Measurements from ENCODE around the gene MSH2.
"Not testable (repeated sequence)": the region's sequence is repeated elsewhere in the genome, so short reads cannot be mapped to it uniquely, and the experiment has no call there.

The MSH2 gene

DNA sequence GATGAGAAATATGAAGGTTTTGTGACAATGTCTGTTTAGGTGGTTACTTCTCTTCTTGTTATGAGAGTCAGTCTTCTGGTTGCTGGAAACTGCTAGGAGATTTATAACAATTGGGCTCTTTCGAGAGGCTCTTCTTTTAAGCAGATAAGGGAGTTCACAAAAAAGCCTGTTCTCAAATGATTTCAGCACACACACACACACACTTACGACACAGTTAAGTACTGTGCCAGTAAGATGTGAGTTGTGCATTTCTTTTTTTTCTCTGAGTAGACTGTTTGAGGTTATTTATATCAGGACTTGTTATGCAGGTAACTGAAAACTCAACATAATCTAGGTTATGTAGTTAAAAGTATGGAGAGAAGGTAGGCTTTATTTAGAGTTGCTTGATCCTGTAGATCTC, 49.8 kb downstream of the MSH2 start:
- Histone ChIP-seq H3K4me3 (no peak overlapping the region), H3K36me3 (ENCODE audit: insufficient read depth, low read length) (peaks cover 33% of the 10 kb centered on the region), H3K27ac (no peak overlapping the region), H3K9ac (ENCODE audit: insufficient read length) (no peak overlapping the region), H3K9me3 (ENCODE audit: low read depth, low read length) (no peaks in the 10 kb centered on the region)
- no peak for DNase-seq (ENCODE audit: low read depth, low spot score)
- TF ChIP-seq FOXP2 (optimal IDR thresholded peaks at IDR 0.05; ENCODE audit: control extremely low read depth, extremely low read length, insufficient read depth) (no peak), EZH2 (IDR thresholded peaks at IDR 0.05) (no peak), POLR2AphosphoS5 (IDR thresholded peaks at IDR 0.05; ENCODE audit: borderline replicate concordance, low read depth, low read length) (no peak)

DNA sequence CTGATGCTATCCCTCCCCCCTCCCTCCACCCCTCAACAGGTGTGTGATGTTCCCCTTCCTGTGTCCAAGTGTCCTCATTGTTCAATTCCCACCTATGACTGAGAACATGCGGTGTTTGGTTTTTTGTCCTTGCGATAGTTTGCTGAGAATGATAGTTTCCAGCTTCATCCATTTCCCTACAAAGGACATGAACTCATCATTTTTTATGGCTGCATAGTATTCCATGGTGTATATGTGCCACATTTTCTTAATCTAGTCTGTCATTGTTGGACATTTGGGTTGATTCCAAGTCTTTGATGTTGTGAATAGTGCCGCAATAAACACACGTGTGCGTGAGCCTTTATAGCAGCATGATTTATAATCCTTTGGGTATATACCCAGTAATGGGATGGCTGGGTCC, 51.9 kb downstream of the MSH2 start:
- H3K9me3 ChIP-seq (ENCODE audit: low read depth, low read length); DNase-seq (ENCODE audit: low read depth, low spot score); H3K4me3 ChIP-seq; H3K27ac ChIP-seq; H3K9ac ChIP-seq (ENCODE audit: insufficient read length): not testable (repeated sequence)
- H3K36me3 ChIP-seq (ENCODE audit: insufficient read depth, low read length), result peaks cover 19% of the 10 kb centered on the region

DNA sequence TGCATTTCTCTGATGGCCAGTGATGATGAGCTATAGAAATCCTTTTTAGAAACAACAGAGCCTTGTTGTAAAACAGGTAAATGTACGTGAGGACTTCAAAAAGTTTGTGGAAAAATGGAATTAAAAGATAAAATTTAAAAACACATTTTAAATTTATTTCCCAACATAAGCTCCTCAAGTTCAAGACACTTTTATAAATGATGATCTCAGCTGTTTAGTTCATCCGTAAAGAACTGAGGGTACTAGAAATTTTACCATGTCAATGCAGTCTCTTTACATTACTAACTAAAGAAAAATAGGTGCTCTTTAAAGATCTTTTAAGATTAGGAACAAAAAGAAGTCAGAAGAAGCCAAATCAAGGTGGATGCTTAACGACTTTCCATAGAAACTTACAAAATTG, 52.5 kb downstream of the MSH2 start:
- TF ChIP-seq POLR2AphosphoS5 (IDR thresholded peaks at IDR 0.05; ENCODE audit: borderline replicate concordance, low read depth, low read length) (no peak), FOXP2 (optimal IDR thresholded peaks at IDR 0.05; ENCODE audit: control extremely low read depth, extremely low read length, insufficient read depth) (no peak), EZH2 (IDR thresholded peaks at IDR 0.05) (no peak)
- H3K4me3 ChIP-seq, result no peak overlapping the region
- no peaks in the 10 kb centered on the region for H3K9me3 ChIP-seq (ENCODE audit: low read depth, low read length)
- no peak for DNase-seq (ENCODE audit: low read depth, low spot score)
- H3K9ac ChIP-seq (ENCODE audit: insufficient read length), result no peak overlapping the region
- H3K27ac ChIP-seq, result no peak overlapping the region
- peaks cover 17% of the 10 kb centered on the region; the same call in 1 of the 2 replicates for H3K36me3 ChIP-seq (ENCODE audit: insufficient read depth, low read length)

DNA sequence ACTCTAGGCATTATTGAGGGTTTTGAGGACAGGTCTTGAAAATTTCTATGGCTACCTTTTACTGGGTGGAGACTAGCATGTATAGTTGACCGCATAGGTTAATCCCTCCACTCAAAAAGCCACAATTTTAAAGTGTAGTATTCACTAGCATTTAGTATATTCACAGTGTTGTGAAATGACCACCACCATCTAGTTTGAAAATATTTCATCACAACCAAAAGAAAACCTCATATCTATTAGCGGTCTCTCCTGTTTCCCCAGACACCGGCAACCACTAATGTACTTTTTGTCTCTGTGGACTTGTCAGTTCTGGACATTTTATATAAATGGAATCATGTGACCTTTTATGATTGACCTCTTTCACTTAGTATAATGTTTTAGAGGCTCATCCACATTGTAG, 53.9 kb downstream of the MSH2 start:
- H3K36me3 ChIP-seq (ENCODE audit: insufficient read depth, low read length), result peaks cover 17% of the 10 kb centered on the region
- TF ChIP-seq POLR2AphosphoS5 (IDR thresholded peaks at IDR 0.05; ENCODE audit: borderline replicate concordance, low read depth, low read length), result no peak
- no peak for TF ChIP-seq FOXP2 (optimal IDR thresholded peaks at IDR 0.05; ENCODE audit: control extremely low read depth, extremely low read length, insufficient read depth)
- TF ChIP-seq EZH2 (IDR thresholded peaks at IDR 0.05), result no peak
- no peak overlapping the region for H3K4me3 ChIP-seq
- DNase-seq (ENCODE audit: low read depth, low spot score), result no peak
- H3K9me3 ChIP-seq (ENCODE audit: low read depth, low read length), result no peaks in the 10 kb centered on the region
- no peak overlapping the region for H3K9ac ChIP-seq (ENCODE audit: insufficient read length)
- H3K27ac ChIP-seq, result no peak overlapping the region

DNA sequence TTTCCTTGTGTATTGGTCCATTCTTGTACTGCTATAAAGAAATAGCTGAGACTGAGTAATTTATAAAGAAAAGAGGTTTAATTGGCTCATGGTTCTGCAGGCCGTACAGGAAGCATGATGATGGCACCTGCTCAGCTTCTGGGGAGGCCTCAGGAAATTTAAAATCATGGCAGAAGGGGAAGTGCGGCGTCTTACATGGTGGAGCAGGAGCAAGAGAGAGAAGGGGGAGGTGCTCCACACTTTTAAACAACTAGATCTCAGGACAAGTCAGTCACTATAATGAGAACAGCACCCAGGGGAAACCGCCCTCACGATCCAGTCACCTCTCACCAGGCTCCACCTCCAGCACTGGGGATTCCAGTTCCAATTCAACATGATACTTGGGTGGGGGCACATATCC, 54.3 kb downstream of the MSH2 start:
- TF ChIP-seq POLR2AphosphoS5 (IDR thresholded peaks at IDR 0.05; ENCODE audit: borderline replicate concordance, low read depth, low read length) (no peak), FOXP2 (optimal IDR thresholded peaks at IDR 0.05; ENCODE audit: control extremely low read depth, extremely low read length, insufficient read depth) (no peak), EZH2 (IDR thresholded peaks at IDR 0.05) (no peak)
- no peak overlapping the region for H3K4me3 ChIP-seq
- H3K36me3 ChIP-seq (ENCODE audit: insufficient read depth, low read length), result peaks cover 20% of the 10 kb centered on the region
- H3K9ac ChIP-seq (ENCODE audit: insufficient read length), result no peak overlapping the region
- DNase-seq (ENCODE audit: low read depth, low spot score), result no peak
- no peaks in the 10 kb centered on the region for H3K9me3 ChIP-seq (ENCODE audit: low read depth, low read length)
- H3K27ac ChIP-seq, result no peak overlapping the region

DNA sequence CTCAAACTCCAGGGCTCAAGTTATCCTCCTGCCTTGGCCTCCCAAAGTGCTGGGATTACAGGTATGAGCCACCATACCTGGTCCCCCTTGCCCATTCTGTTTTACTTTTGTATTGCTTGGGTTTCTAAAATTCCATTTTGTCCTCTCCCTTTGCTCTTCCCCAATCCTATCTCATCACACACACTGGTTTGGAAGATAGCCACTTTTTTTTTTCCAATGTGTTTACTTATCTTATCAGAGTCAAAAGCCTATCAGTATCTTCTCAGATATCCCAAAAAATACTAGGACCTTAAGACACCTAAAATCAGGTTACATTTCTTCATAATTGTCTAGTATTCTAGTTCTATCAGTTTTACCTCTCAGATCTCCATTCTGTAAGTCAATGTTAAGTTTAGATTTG, 56.1 kb downstream of the MSH2 start:
- H3K27ac ChIP-seq, result no peak overlapping the region
- DNase-seq (ENCODE audit: low read depth, low spot score), result no peak

DNA sequence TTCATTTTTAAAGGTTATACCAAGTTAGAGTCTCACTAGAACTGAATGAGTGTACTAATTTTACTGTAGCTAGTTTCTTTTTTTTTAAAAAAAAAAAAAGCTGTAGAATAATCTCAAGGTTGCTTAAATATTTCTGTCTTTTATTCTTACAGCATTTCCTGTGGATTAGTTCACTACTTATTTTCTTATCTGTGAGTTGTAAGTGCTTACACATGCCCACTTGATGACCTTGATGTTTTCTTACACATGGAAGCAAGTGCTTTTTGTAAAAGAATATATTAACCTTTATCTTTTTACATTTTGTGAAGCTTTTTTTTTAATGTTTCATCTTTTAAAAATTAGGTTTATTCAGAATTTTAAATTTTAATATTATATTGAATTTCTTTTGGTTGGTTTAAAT, 57.8 kb downstream of the MSH2 start:
- TF ChIP-seq FOXP2 (optimal IDR thresholded peaks at IDR 0.05; ENCODE audit: control extremely low read depth, extremely low read length, insufficient read depth) (no peak), POLR2AphosphoS5 (IDR thresholded peaks at IDR 0.05; ENCODE audit: borderline replicate concordance, low read depth, low read length) (no peak), EZH2 (IDR thresholded peaks at IDR 0.05) (no peak)
- Histone ChIP-seq H3K4me3 (no peak overlapping the region), H3K36me3 (ENCODE audit: insufficient read depth, low read length) (peaks cover 44% of the 10 kb centered on the region), H3K27ac (peak overlapping the region; percentile 64), H3K9ac (ENCODE audit: insufficient read length) (no peak overlapping the region), H3K9me3 (ENCODE audit: low read depth, low read length) (no peaks in the 10 kb centered on the region)
- no peak for DNase-seq (ENCODE audit: low read depth, low spot score)

More for the DNA sequence above, 56.1 kb downstream of the MSH2 start:
- Histone ChIP-seq H3K36me3 (ENCODE audit: insufficient read depth, low read length) (peaks cover 37% of the 10 kb centered on the region), H3K9me3 (ENCODE audit: low read depth, low read length) (no peaks in the 10 kb centered on the region), H3K9ac (ENCODE audit: insufficient read length) (no peak overlapping the region), H3K4me3 (no peak overlapping the region)
- TF ChIP-seq POLR2AphosphoS5 (IDR thresholded peaks at IDR 0.05; ENCODE audit: borderline replicate concordance, low read depth, low read length) (no peak), EZH2 (IDR thresholded peaks at IDR 0.05) (no peak), FOXP2 (optimal IDR thresholded peaks at IDR 0.05; ENCODE audit: control extremely low read depth, extremely low read length, insufficient read depth) (no peak)

DNA sequence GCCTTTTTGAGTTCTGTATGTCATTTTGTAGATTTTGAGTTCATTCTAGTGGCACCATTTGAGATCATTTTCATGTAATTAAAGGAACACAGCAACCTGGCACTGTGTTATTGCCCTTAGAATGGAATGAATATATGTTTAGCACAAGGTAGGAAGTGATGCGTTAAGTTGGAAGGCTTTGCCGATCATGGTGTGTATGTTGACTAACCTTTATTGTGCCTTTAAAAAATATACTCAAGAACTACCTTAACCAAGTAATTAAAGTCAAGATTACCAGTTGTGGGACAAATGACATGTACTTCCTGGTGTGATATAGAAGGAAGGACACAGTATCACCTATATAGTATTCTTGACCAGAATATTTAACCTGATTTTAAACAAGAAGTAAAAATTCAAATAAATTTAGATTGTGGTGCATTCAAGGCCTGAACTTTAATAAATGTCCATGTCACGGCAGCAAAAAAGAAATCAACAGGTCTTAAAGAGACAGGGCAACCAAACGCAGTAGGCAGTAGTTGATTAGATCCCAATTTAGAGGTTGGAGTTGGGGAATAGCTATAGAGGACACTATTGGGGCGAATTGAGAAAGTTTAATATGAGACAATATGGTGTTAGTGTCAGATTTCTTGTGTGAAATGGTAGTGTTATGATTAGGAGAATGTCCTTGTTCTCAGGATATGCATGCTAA, 68.6 kb downstream of the MSH2 start:
- TF ChIP-seq POLR2AphosphoS5 (IDR thresholded peaks at IDR 0.05; ENCODE audit: borderline replicate concordance, low read depth, low read length) (no peak), EZH2 (IDR thresholded peaks at IDR 0.05) (no peak), FOXP2 (optimal IDR thresholded peaks at IDR 0.05; ENCODE audit: control extremely low read depth, extremely low read length, insufficient read depth) (no peak)
- peaks cover 58% of the 10 kb centered on the region for H3K36me3 ChIP-seq (ENCODE audit: insufficient read depth, low read length)

DNA sequence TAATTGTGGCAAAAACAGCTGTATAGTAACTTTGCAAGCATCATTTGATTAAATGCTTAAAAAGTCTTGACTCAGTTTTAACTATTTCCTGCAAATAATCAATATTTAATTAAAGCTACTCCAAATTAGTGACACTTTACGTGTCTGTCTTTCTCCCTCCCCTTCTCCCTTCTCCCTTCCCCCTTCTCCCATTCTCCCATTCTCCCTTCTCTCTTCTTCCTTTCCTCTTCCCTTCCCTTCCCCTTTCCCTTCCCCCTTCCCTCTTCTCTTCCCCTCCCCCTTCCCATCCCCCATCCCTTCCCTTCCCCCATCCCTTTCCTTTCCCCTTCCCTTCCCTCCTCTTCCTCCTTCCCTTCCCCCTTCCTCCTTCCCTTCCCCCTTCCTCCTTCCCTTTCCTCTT, 76.9 kb downstream of the MSH2 start:
- no peak for DNase-seq (ENCODE audit: low read depth, low spot score)
- H3K27ac ChIP-seq, result no peak overlapping the region
- no peak overlapping the region for H3K4me3 ChIP-seq
- peaks cover 68% of the 10 kb centered on the region for H3K36me3 ChIP-seq (ENCODE audit: insufficient read depth, low read length)
- no peak for TF ChIP-seq FOXP2 (optimal IDR thresholded peaks at IDR 0.05; ENCODE audit: control extremely low read depth, extremely low read length, insufficient read depth)
- no peak for TF ChIP-seq EZH2 (IDR thresholded peaks at IDR 0.05)
- TF ChIP-seq POLR2AphosphoS5 (IDR thresholded peaks at IDR 0.05; ENCODE audit: borderline replicate concordance, low read depth, low read length), result no peak
- no peaks in the 10 kb centered on the region for H3K9me3 ChIP-seq (ENCODE audit: low read depth, low read length)
- H3K9ac ChIP-seq (ENCODE audit: insufficient read length), result no peak overlapping the region

More for the DNA sequence above, 68.6 kb downstream of the MSH2 start:
- Histone ChIP-seq H3K9me3 (ENCODE audit: low read depth, low read length) (no peaks in the 10 kb centered on the region), H3K9ac (ENCODE audit: insufficient read length) (no peak overlapping the region), H3K4me3 (no peak overlapping the region), H3K27ac (no peak overlapping the region)
- no peak for DNase-seq (ENCODE audit: low read depth, low spot score)

Measured in SK-N-MC (cell line).